OCI-M1 (cell line): ENCODE data around the gene GAK.
"Not testable (repeated sequence)": the region's sequence is repeated elsewhere in the genome, so short reads cannot be mapped to it uniquely, and the experiment has no call there.

ENCODE experiments used
- DNase-seq: peaks from one replicate; lab custom pipeline; 2025; lab: John Stamatoyannopoulos, UW

Gene GAK

DNA sequence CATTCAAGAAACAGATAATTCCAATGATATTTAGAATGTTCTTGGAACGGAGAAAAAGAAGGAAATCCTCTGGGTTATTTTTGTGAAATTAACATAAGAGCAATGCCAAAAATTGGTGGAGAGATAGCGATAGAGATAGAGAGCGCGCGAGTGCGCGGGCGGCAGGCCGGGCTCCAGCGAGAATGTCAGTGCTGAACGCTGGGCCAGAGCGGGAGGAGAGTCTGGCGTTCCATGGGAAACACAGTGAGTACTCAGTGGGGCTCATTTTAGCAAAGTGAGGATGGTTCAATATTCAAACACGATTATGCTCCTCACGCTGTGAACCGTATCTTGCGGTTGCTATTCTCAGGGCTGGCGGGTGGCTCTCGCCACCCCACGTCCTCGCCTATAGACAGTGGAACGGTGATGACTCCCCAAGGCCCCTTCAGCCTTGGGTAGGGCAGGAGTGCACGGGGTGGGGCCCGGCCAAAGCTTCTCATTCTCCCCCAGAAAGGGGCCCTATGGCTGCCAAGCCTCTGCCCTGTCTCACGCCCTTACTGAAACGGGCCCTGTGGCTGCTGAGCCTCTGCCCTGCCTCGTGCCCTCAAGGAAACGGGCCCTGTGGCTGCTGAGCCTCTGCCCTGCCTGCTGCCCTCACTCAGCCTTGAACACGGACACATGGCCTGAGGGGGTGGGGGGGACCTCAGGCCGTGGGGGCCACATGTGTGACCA lies 123.1 kb downstream of the GAK start:
- no peak for DNase-seq

DNA sequence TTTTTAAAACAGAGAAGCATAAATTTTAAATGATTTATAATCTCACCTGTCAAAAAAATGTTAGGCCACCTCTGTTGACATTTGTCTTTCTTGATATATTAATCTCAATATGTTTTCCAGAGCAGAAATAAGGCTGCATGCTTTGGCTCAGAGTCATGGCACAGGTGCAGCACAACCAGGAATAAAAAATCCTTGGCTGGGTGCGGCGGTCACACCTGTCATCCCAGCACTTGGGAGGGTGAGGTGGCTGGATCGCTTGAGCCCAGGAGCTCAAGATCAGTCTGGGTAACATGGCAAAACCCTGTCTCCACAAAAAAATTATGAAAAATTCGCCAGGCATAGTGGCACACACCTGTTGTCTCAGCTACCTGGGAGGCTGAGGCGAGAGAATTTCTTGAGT lies 124.3 kb downstream of the GAK start:
- no peak for DNase-seq

DNA sequence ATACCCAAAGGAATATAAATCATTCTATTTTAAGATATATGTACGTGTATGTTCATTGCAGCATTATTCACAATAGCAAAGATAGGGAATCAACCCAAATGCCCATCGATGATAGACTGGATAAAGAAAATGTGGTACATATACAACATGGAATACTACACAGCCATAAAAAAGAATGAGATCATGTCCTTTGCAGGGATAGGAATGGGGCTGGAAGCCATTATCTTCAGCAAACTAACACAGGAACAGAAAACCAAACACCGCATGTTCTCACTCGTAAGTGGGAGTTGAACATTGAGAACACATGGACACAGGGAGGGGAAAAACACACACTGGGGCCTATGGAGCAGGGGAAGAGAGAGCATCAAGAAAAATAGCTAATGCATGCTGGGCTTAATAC lies 125.1 kb downstream of the GAK start:
- not testable (repeated sequence) for DNase-seq

DNA sequence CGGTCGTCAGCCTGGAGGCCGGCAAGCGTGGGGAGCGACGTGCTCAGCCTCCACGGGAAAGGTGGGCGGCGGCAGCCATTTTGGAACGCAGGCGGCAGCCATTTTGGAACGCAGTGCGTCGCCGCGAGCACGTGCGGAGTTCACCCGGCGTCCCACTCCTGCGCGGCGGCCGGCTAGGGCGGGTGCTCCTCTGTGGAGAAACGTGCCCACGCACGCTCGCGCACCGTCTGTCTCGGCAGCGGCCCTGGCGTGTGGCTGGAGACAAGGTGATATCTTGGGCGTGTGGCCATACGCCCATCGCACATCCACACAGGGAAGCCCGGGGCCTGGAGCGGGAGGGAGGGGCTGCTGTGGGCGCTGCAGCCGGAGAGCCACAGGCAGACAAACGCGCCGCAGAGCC lies 127.3 kb downstream of the GAK start:
- DNase-seq = no peak

DNA sequence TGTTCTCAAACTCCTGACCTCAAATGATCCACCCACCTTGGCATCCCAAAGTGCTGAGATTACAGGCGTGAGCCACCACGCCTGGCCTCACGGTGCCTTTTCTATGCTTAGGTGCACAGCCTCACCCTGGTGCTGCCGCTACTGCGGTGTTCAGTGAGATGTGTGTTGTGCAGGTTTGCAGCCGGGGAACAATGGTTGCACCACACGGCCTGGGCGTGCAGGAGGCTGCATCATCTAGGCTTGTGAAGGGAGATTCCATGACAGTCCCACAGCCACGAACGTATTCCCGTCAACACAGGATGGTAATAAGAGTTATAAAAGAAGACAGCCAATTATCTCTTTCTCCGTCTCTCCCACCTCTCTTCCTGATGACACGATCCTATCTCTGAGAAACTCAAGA lies 128.2 kb downstream of the GAK start:
- no peak for DNase-seq

DNA sequence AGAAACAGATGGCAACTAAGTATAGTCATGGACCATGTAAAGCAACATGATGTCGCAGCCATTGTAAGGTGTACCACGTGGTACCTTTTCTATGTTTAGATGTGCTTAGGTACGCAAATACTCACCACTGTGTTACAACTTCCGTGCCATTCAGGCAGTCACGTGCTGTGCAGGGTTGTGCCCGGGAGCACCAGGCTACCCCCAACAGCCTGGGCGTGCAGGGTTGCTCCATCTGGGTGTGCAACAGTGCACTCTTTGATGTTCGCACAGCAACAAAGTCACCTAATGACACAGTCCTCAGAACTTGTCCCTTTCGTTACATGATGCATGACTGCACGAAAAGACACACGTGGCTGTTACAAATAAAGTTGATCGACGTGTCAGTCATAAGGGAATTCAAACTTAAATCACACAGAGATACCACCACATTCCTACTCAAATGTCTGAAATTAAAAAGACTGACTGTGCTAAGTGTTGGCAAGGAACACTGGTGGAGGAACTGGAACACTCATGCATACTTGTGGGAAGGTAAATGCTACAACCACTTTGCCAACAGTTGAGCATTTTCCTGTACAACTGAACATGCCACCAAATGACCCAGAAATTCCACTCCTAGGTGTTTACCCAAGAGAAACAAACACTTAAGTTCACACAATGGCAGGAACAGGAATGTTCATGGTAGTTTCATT lies 130.5 kb downstream of the GAK start:
- DNase-seq = no peak
